Measurements from ENCODE around the gene ATAD3B. TPM values are rescaled to one million over a fixed set of nuclear protein-coding genes. Genes with fewer than 3 reads are reported as not detected.
"Not testable (repeated sequence)": the region's sequence is repeated elsewhere in the genome, so short reads cannot be mapped to it uniquely, and the experiment has no call there.

ATAD3B gene
- total RNA-seq, 4 donors from 2014 or later: 15.6 to 269 (median 39.2) TPM

DNA sequence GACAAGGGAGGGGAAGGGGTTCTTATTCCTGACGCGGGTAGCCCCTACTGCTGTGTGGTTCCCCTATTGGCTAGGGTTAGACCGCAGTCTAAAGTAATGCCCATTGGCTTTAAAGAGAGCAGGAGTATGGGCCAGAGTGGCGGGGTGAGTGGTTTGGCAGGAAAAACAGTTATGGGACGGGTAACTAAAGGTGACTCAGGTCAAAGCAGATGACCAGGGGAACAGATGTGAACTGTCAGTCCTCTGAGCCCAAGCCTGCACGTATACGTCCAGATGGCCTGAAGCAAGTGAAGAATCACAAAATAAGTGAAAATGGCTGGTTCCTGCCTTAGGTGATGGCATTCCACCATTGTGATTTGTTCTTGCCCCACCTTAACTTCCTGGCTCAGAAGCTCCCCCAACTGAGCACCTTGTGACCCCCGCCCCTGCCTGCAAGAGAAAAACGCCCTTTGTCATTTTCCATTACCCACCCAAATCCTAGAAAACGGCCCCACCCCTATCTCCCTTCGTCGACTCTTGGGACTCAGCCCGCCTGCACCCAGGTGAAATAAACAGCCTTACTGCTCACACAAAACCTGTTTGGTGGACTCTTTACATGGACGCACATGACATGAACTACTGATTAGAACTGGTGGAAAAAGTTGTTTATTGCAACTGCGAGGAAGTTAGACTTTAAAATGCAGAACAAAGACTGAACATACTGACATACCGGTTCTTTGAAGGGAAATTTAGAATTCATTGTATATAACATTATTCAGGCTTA is 758 bp upstream of the ATAD3B start:
- intact Hi-C loops (cut with DNase I; ENCODE audit: low total_unique reads): no loop called here
- peak overlapping the region; percentile 64 to 77 (median 71) for H3K4me3 ChIP-seq
- in situ Hi-C loops (cut with MboI; ENCODE audit: low pct_ligation_motif_present in 1 of 4, low pct_unique_long_range_greater_than_20kb in 1 of 4, low sequenced_read_pairs in 3 of 4): no loop called here
- H3K27me3 ChIP-seq: no peaks in the 10 kb centered on the region
- 6 to 16% methylated on average over 6 to 16 of the region's 16 CpGs for WGBS, 2 donors (ENCODE audit: low coverage in 1 of 2)
- no peaks in the 10 kb centered on the region for H3K36me3 ChIP-seq
- no peaks in the 10 kb centered on the region for H3K9me3 ChIP-seq
- peak overlapping the region; percentile 80 to 88 (median 88) for H3K27ac ChIP-seq
- DNase-seq: peak; percentile 44
- no peak for TF ChIP-seq EP300 (IDR thresholded peaks at IDR 0.05; ENCODE audit: low read depth)
- no peak for TF ChIP-seq POLR2A (IDR thresholded peaks at IDR 0.05)
- H3K4me1 ChIP-seq: peaks cover 15 to 24% (median 19%) of the 10 kb centered on the region in 4 donors

DNA sequence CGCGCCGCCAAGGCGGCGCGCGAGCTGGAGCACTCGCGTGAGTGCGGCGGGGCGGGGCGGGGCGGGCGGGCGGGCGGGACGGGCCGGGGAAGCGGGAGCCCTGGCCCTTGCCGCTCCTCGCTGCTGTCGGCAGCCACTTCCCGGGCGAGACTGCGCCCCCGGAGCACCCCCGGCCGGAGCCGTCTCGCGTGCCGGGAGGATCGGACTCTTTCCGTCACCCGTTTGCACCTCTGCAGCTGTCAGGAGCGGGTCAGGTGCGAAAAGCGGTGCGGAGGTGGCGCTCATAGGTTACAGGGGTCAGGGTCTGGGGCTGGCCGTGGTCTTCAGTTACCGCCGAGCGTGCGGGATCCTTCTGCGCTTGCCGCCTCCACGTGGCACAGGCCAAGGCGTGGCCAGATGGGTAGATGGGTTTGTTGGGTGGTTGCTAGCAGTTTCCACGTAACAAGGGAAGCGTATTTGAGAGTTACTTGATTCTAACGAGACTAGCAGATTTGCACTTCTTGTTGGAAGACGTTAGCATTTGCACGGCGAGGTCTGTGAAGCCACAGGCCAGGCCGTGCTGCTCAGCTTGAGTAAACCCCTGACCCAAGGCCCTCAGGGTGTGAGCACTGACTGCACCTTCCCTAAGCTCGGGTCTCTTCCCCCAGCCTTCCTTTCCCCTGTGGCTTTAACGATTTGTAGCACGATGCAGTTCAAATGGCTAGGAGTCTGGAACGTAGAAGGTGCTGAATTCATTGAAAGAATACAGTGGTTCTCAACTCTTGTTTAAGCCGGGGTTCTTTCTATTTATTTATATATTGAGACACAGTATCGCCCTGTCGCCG is 700 bp downstream of the ATAD3B start:
- intact Hi-C loops (cut with DNase I; ENCODE audit: low total_unique reads); H3K27me3 ChIP-seq; DNase-seq; H3K36me3 ChIP-seq; H3K9me3 ChIP-seq; in situ Hi-C loops (cut with MboI; ENCODE audit: low pct_ligation_motif_present in 1 of 4, low pct_unique_long_range_greater_than_20kb in 1 of 4, low sequenced_read_pairs in 3 of 4): not testable (repeated sequence)
- peak overlapping the region; percentile 64 to 77 (median 71) for H3K4me3 ChIP-seq
- H3K4me1 ChIP-seq: peaks cover 15 to 24% (median 19%) of the 10 kb centered on the region in 4 donors
- 11% methylated on average over 12 of the region's 65 CpGs; no CpG with 5 or more reads in 1 of the 2 donors for WGBS, 2 donors (ENCODE audit: low coverage in 1 of 2)
- H3K27ac ChIP-seq: peak overlapping the region; percentile 80 to 88 (median 88)

DNA sequence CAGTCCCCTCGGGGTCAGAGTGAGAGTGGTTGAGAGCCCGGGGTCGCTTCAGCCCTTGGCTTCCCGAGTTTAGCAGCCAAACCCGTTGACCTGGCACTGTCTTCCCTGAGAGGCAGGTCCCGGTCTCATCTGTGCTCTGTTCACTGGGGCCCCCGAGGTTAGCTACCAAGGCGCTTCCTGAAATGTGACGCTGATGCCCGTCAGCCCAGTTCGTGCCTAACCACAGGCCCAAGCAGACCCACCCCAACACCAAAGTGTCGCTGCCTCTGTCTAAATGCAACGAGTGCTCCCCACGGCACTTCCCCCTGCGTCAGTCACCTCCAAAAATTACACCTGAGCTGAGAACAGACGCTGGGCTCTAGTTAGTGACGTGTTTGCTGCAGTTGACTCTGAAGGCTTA is 4.4 kb downstream of the ATAD3B start:
- 83% methylated on average over 15 of the region's 17 CpGs; no CpG with 5 or more reads in 1 of the 2 donors for WGBS, 2 donors (ENCODE audit: low coverage in 1 of 2)
- intact Hi-C loops (cut with DNase I; ENCODE audit: low total_unique reads); H3K27me3 ChIP-seq; in situ Hi-C loops (cut with MboI; ENCODE audit: low pct_ligation_motif_present in 1 of 4, low pct_unique_long_range_greater_than_20kb in 1 of 4, low sequenced_read_pairs in 3 of 4); H3K27ac ChIP-seq; H3K4me3 ChIP-seq; H3K9me3 ChIP-seq; DNase-seq: not testable (repeated sequence)
- Histone ChIP-seq H3K4me1 (peaks cover 9 to 18% (median 14%) of the 10 kb centered on the region in 4 donors), H3K36me3 (peaks cover 0 to 15% (median 3%) of the 10 kb centered on the region in 4 donors)

DNA sequence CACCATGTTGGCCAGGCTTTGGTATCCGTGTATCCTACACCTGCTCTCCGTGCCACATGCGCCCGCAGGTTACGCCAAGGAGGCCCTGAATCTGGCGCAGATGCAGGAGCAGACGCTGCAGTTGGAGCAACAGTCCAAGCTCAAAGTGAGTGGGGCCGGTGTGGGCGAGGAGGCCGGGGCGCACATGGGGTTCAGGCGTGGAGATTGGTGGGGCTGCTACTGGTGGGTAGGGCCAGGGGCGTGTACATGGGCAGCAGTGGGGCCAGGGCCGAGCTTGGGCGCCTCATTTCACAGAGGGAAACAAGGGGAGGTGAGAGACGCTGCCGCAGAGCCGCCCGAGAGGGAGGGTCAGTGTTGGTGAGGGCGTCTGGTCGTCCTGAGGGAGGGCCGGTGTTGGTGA is 5.6 kb downstream of the ATAD3B start:
- no peak for DNase-seq
- in situ Hi-C loops (cut with MboI; ENCODE audit: low pct_ligation_motif_present in 1 of 4, low pct_unique_long_range_greater_than_20kb in 1 of 4, low sequenced_read_pairs in 3 of 4): no loop called here
- H3K4me1 ChIP-seq: peaks cover 9 to 18% (median 13%) of the 10 kb centered on the region in 4 donors
- H3K9me3 ChIP-seq: no peaks in the 10 kb centered on the region
- WGBS, 2 donors (ENCODE audit: low coverage in 1 of 2): 95% methylated on average over 22 of the region's 22 CpGs; no CpG with 5 or more reads in 1 of the 2 donors
- no peak overlapping the region for H3K4me3 ChIP-seq
- TF ChIP-seq EP300 (IDR thresholded peaks at IDR 0.05; ENCODE audit: low read depth) (no peak), POLR2A (IDR thresholded peaks at IDR 0.05) (no peak), POLR2AphosphoS5 (IDR thresholded peaks at IDR 0.05) (no peak)
- TF ChIP-seq, protein P1, sequence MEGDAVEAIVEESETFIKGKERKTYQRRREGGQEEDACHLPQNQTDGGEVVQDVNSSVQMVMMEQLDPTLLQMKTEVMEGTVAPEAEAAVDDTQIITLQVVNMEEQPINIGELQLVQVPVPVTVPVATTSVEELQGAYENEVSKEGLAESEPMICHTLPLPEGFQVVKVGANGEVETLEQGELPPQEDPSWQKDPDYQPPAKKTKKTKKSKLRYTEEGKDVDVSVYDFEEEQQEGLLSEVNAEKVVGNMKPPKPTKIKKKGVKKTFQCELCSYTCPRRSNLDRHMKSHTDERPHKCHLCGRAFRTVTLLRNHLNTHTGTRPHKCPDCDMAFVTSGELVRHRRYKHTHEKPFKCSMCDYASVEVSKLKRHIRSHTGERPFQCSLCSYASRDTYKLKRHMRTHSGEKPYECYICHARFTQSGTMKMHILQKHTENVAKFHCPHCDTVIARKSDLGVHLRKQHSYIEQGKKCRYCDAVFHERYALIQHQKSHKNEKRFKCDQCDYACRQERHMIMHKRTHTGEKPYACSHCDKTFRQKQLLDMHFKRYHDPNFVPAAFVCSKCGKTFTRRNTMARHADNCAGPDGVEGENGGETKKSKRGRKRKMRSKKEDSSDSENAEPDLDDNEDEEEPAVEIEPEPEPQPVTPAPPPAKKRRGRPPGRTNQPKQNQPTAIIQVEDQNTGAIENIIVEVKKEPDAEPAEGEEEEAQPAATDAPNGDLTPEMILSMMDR (IDR thresholded peaks at IDR 0.05): no peak
- H3K27ac ChIP-seq: no peak overlapping the region
- H3K27me3 ChIP-seq: no peaks in the 10 kb centered on the region
- intact Hi-C loops (cut with DNase I; ENCODE audit: low total_unique reads): no loop called here
- peaks cover 0 to 17% (median 5%) of the 10 kb centered on the region in 4 donors for H3K36me3 ChIP-seq

DNA sequence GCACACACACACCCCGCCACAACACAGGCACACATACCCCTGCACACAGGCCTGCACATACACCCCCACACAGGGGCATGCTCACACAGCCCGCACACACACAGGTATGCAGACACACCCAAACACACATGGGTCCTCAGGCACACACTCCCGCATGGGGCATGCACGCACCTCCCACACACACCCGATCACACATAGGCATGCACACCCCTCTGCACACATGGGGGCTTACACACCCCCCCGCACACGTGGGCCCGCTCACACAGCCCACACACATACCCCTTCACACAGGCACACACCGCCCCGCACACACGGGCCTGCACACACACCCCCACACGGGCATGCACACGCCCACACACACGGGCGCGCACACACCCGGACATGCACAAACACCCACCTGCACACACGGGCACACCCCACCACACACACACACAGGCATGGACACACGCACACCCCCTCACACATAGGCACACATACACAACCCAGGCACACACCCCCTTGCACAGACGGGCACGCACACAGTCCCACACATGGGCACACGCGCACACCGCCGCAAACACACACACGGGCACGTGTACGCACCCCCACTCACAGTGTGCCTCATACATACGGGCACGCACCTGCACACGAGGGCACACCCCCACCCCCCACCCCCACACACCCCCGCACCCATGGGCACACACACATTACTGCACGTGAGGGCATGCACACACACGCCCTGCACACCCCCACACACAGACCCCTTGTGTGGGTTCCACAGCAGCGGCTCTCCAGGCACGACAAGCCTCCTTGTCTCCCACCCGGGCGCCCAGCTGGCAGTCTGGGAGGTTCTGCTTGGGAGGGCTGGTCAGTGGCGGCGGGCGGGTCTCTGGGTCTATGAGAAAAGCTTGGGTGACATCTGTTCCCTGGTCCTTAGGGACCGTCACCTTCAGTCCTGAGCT is 8.3 kb downstream of the ATAD3B start:
- in situ Hi-C loops (cut with MboI; ENCODE audit: low pct_ligation_motif_present in 1 of 4, low pct_unique_long_range_greater_than_20kb in 1 of 4, low sequenced_read_pairs in 3 of 4) (no loop called here), intact Hi-C loops (cut with DNase I; ENCODE audit: low total_unique reads) (no loop called here)
- 92 to 95% methylated on average over 5 to 40 of the region's 42 CpGs for WGBS, 2 donors (ENCODE audit: low coverage in 1 of 2)
- Histone ChIP-seq H3K9me3 (no peaks in the 10 kb centered on the region), H3K4me1 (no peaks in the 10 kb centered on the region), H3K4me3 (no peak overlapping the region), H3K27me3 (no peaks in the 10 kb centered on the region), H3K36me3 (peaks cover 0 to 29% (median 14%) of the 10 kb centered on the region in 4 donors), H3K27ac (no peak overlapping the region)
- TF ChIP-seq EP300 (IDR thresholded peaks at IDR 0.05; ENCODE audit: low read depth) (no peak), POLR2AphosphoS5 (IDR thresholded peaks at IDR 0.05) (no peak), POLR2A (IDR thresholded peaks at IDR 0.05) (no peak)
- TF ChIP-seq, protein P1 (IDR thresholded peaks at IDR 0.05): no peak
- no peak for DNase-seq

DNA sequence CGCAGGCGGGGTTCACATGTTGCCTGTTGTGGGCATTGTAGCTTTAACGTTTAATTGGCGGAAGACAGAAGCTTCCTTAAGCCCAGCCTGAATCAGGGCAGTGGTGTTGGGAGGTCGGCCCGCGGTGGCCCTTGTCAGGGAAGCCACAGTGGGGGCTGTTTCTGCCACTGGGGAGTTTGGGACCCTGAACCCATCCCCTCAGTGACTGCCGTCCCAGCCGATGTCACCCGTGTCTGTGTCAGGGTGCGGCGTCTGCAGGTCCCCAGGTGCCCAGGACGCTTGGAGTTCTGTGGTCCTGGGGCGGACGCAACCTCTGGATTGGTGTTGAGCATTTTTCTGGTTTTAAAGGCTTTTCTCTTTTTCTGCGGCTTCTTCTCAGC is 8.9 kb downstream of the ATAD3B start:
- H3K27me3 ChIP-seq; in situ Hi-C loops (cut with MboI; ENCODE audit: low pct_ligation_motif_present in 1 of 4, low pct_unique_long_range_greater_than_20kb in 1 of 4, low sequenced_read_pairs in 3 of 4); intact Hi-C loops (cut with DNase I; ENCODE audit: low total_unique reads); DNase-seq; H3K27ac ChIP-seq; H3K4me3 ChIP-seq; H3K4me1 ChIP-seq; H3K9me3 ChIP-seq: not testable (repeated sequence)
- peaks cover 0 to 29% (median 14%) of the 10 kb centered on the region in 4 donors for H3K36me3 ChIP-seq
- 95% methylated on average over 16 of the region's 16 CpGs; no CpG with 5 or more reads in 1 of the 2 donors for WGBS, 2 donors (ENCODE audit: low coverage in 1 of 2)

DNA sequence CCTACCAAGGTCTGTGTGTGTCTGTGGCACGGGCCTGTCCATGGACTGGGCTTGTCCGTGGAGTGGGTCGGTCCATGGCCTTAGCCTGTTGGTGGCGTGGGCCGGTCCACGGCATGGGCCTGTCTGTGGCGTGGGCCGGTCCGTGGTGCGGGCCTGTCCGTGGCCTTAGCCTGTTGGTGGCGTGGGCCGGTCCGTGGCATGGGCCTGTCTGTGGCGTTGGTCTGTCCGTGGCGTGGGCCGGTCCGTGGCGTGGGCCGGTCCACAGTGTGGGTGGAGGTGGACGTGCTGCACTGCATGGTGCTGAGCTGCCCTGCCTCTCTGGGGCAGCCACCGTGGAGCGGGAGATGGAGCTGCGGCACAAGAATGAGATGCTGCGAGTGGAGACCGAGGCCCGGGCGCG is 10.2 kb downstream of the ATAD3B start:
- H3K36me3 ChIP-seq: peaks cover 0 to 31% (median 15%) of the 10 kb centered on the region in 4 donors
- H3K27ac ChIP-seq; DNase-seq; H3K4me1 ChIP-seq; H3K4me3 ChIP-seq; in situ Hi-C loops (cut with MboI; ENCODE audit: low pct_ligation_motif_present in 1 of 4, low pct_unique_long_range_greater_than_20kb in 1 of 4, low sequenced_read_pairs in 3 of 4); H3K9me3 ChIP-seq; H3K27me3 ChIP-seq; intact Hi-C loops (cut with DNase I; ENCODE audit: low total_unique reads): not testable (repeated sequence)
- WGBS, 2 donors (ENCODE audit: low coverage in 1 of 2): 95% methylated on average over 26 of the region's 30 CpGs; no CpG with 5 or more reads in 1 of the 2 donors

Data from transverse colon (tissue), 4 donors.